Transverse colon (tissue), 4 donors: ENCODE results near the gene VSTM1.

ENCODE experiments used
- CTCF ChIP-seq, 5 experiments: fragments of 200-600 bp in 3 of 5; fragments of 450-650 bp in 2 of 5; sonication (generic) in 3 of 5; IDR thresholded peaks; 1 replicate in 2 of 5; 2 replicates in 3 of 5; pipeline ENCODE4 v1.5.1; 2016 to 2017; ENCODE audit warnings: antibody characterized with exemption in 5 of 5, inconsistent platforms in 3 of 5, mild to moderate bottlenecking in 2 of 5, moderate library complexity in 1 of 5
- POLR2AphosphoS5 ChIP-seq, 3 donors: sonication (generic); formaldehyde crosslinking; IDR thresholded peaks; one replicate each; pipeline ENCODE4 v1.6.1; 2016; ENCODE audit warnings: antibody characterized with exemption in 3 of 3

GRCh38 chr19:54105796-54106195 is 42.1 kb upstream of the VSTM1 start:
- TF ChIP-seq CTCF (IDR thresholded peaks at IDR 0.05) (no peak), POLR2AphosphoS5 (IDR thresholded peaks at IDR 0.05) (no peak)
